ENCODE results near the gene CGB7.
"Not testable (repeated sequence)": the region's sequence is repeated elsewhere in the genome, so short reads cannot be mapped to it uniquely, and the experiment has no call there.

DNA sequence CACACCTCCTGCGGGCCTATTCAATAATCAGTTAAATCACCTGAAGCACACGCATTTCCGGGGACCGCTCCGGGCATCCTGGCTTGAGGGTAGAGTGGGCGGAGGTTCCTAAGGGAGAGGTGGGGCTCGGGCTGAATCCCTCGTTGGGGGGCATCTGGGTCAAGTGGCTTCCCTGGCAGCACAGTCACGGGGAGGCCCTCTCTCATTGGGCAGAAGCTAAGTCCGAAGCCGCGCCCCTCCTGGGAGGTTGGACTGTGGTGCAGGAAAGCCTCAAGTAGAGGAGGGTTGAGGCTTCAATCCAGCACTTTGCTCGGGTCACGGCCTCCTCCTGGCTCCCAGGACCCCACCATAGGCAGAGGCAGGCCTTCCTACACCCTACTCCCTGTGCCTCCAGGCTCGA, 14.0 kb downstream of the CGB7 start, which contains the start of gene CGB5:
- TF ChIP-seq, protein P1, sequence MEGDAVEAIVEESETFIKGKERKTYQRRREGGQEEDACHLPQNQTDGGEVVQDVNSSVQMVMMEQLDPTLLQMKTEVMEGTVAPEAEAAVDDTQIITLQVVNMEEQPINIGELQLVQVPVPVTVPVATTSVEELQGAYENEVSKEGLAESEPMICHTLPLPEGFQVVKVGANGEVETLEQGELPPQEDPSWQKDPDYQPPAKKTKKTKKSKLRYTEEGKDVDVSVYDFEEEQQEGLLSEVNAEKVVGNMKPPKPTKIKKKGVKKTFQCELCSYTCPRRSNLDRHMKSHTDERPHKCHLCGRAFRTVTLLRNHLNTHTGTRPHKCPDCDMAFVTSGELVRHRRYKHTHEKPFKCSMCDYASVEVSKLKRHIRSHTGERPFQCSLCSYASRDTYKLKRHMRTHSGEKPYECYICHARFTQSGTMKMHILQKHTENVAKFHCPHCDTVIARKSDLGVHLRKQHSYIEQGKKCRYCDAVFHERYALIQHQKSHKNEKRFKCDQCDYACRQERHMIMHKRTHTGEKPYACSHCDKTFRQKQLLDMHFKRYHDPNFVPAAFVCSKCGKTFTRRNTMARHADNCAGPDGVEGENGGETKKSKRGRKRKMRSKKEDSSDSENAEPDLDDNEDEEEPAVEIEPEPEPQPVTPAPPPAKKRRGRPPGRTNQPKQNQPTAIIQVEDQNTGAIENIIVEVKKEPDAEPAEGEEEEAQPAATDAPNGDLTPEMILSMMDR (IDR thresholded peaks at IDR 0.05): not testable (repeated sequence)
- TF ChIP-seq POLR2A (IDR thresholded peaks at IDR 0.05): not testable (repeated sequence)

All from esophagus squamous epithelium (tissue), 4 donors.